GM21367 (cell line): ENCODE results near the gene GDPD3.
"Not testable (repeated sequence)": the region's sequence is repeated elsewhere in the genome, so short reads cannot be mapped to it uniquely, and the experiment has no call there.

Experiments
- ATAC-seq: cut with Tn5 transposase; IDR thresholded peaks from one replicate; pipeline ENCODE4 v1.9.1; 2021; ENCODE audit not compliant: unreplicated experiment

The GDPD3 gene

GRCh38 chr16:30113031-30113710, at the start of gene GDPD3:
GDPD3 (minus strand) TSS chr16:30113537; CDS start chr16:30113478, 59 bp downstream.
- ATAC-seq, result no peak

- no peak for ATAC-seq
These were observed 43.9 kb upstream of the GDPD3 start for GRCh38 chr16:30157214-30157613.

- ATAC-seq, result no peak
These were observed 41.9 kb upstream of the GDPD3 start for GRCh38 chr16:30155188-30155587.

- no peak for ATAC-seq
These were observed 39.2 kb upstream of the GDPD3 start for GRCh38 chr16:30152517-30152916.

- no peak for ATAC-seq
These were observed 37.8 kb upstream of the GDPD3 start for GRCh38 chr16:30151091-30151490.

- ATAC-seq, result no peak
These were observed 36.1 kb upstream of the GDPD3 start for GRCh38 chr16:30149250-30149930.

GRCh38 chr16:30147843-30148510, 34.6 kb upstream of the GDPD3 start:
- no peak for ATAC-seq

- no peak for ATAC-seq
These were observed 32.3 kb upstream of the GDPD3 start for GRCh38 chr16:30145657-30146056.

GRCh38 chr16:30144917-30145316, 31.6 kb upstream of the GDPD3 start:
- ATAC-seq, result no peak

GRCh38 chr16:30144017-30144416, 30.7 kb upstream of the GDPD3 start:
- ATAC-seq, result no peak

- ATAC-seq, result no peak
These were observed 30.0 kb upstream of the GDPD3 start for GRCh38 chr16:30143347-30143702.

GRCh38 chr16:30142672-30143346, 29.5 kb upstream of the GDPD3 start:
- no peak for ATAC-seq

GRCh38 chr16:30141750-30142149, 28.4 kb upstream of the GDPD3 start:
- ATAC-seq, result no peak

GRCh38 chr16:30139583-30140481, 26.5 kb upstream of the GDPD3 start:
- no peak for ATAC-seq

GRCh38 chr16:30137897-30138296, 24.6 kb upstream of the GDPD3 start:
- ATAC-seq, result no peak

- ATAC-seq, result no peak
These were observed 23.8 kb upstream of the GDPD3 start for GRCh38 chr16:30136971-30137605.

GRCh38 chr16:30132591-30132990, 19.3 kb upstream of the GDPD3 start:
- no peak for ATAC-seq

- no peak for ATAC-seq
These were observed 18.6 kb upstream of the GDPD3 start for GRCh38 chr16:30131869-30132475.

GRCh38 chr16:30127993-30128392, 14.7 kb upstream of the GDPD3 start:
- no peak for ATAC-seq

- not testable (repeated sequence) for ATAC-seq
These were observed 12.4 kb upstream of the GDPD3 start for GRCh38 chr16:30125690-30126089.
